Myometrial cell (primary cell): ENCODE data around the gene RNF183. TPM values are rescaled to one million over a fixed set of nuclear protein-coding genes. Genes with fewer than 3 reads are reported as not detected.

ENCODE experiments used
- total RNA-seq: library from RNA; depleted of rRNA; stranded (reverse); fragments of >200 nt; gene quantifications from 2 replicates; pipeline ENCODE4 v1.2.3, GENCODE V29; 2015

Gene RNF183
- not detected in 2 replicates for total RNA-seq

GRCh38 chr9:113302792-113303418 lies at the start of gene RNF183:
TSS of gene RNF183 (minus strand) at chr9:113303376. CDS start at chr9:113298184, 5,192 bp downstream.

GRCh38 chr9:113349445-113350094 lies 46.4 kb upstream of the RNF183 start, which contains the start of gene BSPRY:
TSS of gene BSPRY (plus strand) at chr9:113349541. CDS start at chr9:113349580, 39 bp downstream.

DNA sequence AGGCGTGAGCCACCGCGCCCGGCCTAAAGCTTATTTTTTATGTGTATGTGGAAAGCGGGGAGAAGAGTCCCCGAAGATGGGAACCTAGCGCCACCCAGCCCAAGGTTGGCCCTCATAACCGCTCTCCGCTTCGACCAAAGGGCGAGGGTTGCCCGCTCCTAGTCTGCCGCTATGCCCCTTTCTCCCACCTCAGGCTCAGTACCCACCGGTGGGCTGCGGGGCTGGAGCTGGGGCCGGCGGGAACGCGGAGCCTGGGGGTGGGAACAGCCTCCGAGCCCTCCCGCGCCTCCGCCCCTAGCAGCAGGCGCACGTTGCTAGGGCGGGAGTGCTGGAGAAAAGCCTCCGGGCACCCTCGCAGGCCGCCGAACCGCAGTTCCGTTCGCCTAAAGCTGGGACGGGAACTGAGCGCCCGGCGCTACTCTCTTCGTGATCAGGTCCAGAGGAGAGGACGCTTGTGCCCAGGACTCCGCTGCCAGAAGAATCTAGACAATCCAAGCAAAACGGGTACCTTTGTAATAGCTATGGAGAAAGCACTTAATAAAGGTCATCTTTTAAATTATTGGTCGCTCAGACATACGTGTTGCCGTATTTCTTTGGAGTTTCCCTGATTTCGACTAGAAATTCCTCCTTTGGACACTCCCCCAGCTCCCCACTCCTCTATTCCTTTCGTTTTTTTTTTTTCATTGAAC lies 37.0 kb upstream of the RNF183 start, which contains the start of gene WDR31:
TSS of gene WDR31 (minus strand) at position 265 of the 689 bp plus-strand sequence. CDS start 8,253 bp downstream, outside the sequence.

DNA sequence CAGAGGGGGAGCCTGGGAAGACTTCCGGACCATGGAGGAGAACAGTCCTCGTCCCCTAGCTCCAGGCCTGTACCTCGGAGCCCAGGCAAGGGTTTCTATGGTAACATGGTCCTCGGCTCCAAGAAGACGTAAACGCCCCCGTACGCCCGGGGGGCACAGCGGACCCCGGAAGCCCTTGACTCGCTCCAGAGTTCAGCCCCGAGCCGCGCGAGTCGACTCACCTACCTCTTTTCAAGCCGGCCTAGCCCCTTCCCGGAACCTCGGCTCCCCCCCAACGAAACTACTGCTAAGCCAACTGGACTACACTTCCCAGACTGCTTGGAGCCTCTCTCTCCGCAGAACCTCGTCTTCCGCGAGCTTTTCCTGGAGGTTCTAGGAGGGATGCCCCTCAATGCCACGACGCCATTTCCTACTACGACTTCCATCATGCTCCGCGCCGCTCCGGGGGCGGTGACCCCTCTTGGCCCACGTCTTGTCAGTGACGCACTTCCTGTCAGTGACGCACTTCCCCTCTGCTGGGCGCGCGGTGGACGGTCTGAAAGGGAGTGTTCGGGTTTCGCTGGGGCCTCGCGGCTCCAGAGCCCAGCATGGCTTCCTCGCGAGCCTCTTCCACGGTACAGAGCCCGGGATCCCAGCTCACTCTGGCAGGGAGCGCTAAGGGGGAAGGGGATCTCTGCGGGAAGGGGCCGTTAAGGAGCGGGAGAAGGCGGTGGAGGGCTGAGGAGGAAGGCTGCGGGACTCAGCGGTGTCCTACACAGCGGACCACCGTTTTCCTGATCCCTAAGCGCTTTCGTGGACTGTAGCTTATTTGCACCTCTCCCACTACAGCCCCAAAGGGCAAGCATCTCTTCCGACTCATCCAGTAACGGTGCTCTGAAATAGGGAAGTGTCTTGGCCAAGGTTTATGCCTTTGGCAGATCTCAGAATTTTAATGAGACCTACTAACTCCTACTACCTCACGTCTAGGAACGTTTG lies 27.7 kb downstream of the RNF183 start, which contains the start of the genes CDC26 and PRPF4:
TSS of gene CDC26 (minus strand) at position 416 of the 975 bp plus-strand sequence. CDS start 3,065 bp downstream, outside the sequence.
TSS of gene PRPF4 (plus strand) at position 502 of the 975 bp plus-strand sequence. CDS start at position 588, 86 bp downstream.

Other genes with a start within 250 kb of the RNF183 start
- 0.29 and 1.9 TPM in 2 replicates for gene ZFP37, start 246.7 kb downstream of the RNF183 start, total RNA-seq
- gene SLC31A2, start 152.4 kb downstream of the RNF183 start, total RNA-seq = 19.9 and 24.3 TPM in 2 replicates
- 12.4 and 21.3 TPM in 2 replicates for gene FKBP15, start 82.1 kb downstream of the RNF183 start, total RNA-seq
- gene SLC31A1, start 81.8 kb downstream of the RNF183 start, total RNA-seq = 29.7 and 36.0 TPM in 2 replicates
- 30.0 and 39.5 TPM in 2 replicates for gene CDC26, start 27.8 kb downstream of the RNF183 start, total RNA-seq
- gene PRPF4, start 27.7 kb downstream of the RNF183 start, total RNA-seq = 22.5 and 27.8 TPM in 2 replicates
- gene WDR31, start 36.9 kb upstream of the RNF183 start, total RNA-seq = 0.29 and 2.1 TPM in 2 replicates
- gene BSPRY, start 46.2 kb upstream of the RNF183 start, total RNA-seq = not detected in 2 replicates
- gene HDHD3, start 73.6 kb upstream of the RNF183 start, total RNA-seq = 7.5 and 8.9 TPM in 2 replicates
- gene ALAD, start 97.9 kb upstream of the RNF183 start, total RNA-seq = 16.1 and 16.7 TPM in 2 replicates
- 55.6 and 59.1 TPM in 2 replicates for gene POLE3, start 107.3 kb upstream of the RNF183 start, total RNA-seq
- gene C9orf43, start 107.4 kb upstream of the RNF183 start, total RNA-seq = 0.18 TPM in 1 of 2 replicates, not detected in the other
- 35.6 and 35.7 TPM in 2 replicates for gene RGS3, start 160.4 kb upstream of the RNF183 start, total RNA-seq